C4-2B (cell line): ENCODE results near the gene SLC22A2.

ENCODE experiments used
- ZFX ChIP-seq: fragments of 450-650 bp; IDR thresholded peaks from 2 replicates; pipeline ENCODE4 v1.6.1; 2017
- TF ChIP-seq, protein P1 (sequence below): fragments of 450-650 bp; conservative IDR thresholded peaks from 2 replicates; pipeline ENCODE4 v1.5.1; 2017; ENCODE audit warnings: mild to moderate bottlenecking

GRCh38 chr6:160173806-160174527 lies 84.7 kb downstream of the SLC22A2 start:
- TF ChIP-seq, protein P1, sequence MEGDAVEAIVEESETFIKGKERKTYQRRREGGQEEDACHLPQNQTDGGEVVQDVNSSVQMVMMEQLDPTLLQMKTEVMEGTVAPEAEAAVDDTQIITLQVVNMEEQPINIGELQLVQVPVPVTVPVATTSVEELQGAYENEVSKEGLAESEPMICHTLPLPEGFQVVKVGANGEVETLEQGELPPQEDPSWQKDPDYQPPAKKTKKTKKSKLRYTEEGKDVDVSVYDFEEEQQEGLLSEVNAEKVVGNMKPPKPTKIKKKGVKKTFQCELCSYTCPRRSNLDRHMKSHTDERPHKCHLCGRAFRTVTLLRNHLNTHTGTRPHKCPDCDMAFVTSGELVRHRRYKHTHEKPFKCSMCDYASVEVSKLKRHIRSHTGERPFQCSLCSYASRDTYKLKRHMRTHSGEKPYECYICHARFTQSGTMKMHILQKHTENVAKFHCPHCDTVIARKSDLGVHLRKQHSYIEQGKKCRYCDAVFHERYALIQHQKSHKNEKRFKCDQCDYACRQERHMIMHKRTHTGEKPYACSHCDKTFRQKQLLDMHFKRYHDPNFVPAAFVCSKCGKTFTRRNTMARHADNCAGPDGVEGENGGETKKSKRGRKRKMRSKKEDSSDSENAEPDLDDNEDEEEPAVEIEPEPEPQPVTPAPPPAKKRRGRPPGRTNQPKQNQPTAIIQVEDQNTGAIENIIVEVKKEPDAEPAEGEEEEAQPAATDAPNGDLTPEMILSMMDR: no peak
- TF ChIP-seq ZFX: no peak
